ENCODE results near the gene PAGE2.
"Not testable (repeated sequence)": the region's sequence is repeated elsewhere in the genome, so short reads cannot be mapped to it uniquely, and the experiment has no call there.

The PAGE2 gene

GRCh38 chrX:55127692-55128091 lies 38.9 kb downstream of the PAGE2 start:
- no peak for DNase-seq

- no peak for DNase-seq
These were observed 40.5 kb downstream of the PAGE2 start for GRCh38 chrX:55129361-55129760.

DNA sequence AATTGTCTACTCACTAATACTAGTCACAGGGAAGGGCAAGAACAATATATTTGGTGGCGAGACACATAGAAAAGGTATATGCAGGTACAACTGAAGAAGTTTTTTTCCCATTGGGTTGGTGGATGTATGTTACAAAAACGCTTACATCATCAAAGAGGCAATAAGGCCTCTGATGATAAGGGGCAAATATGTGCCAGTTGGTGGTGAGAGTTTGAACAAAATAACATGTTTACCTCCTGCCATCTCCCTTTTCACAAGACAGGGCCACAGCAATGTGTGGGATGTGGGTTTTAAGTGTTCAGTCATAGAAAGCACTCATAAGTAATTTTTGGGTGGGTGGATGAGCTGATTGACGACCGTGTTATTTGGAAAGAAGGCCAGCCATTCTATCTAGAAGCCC lies 41.7 kb downstream of the PAGE2 start:
- DNase-seq, result no peak

- no peak for DNase-seq
These were observed 43.6 kb downstream of the PAGE2 start for GRCh38 chrX:55132416-55132815.

DNA sequence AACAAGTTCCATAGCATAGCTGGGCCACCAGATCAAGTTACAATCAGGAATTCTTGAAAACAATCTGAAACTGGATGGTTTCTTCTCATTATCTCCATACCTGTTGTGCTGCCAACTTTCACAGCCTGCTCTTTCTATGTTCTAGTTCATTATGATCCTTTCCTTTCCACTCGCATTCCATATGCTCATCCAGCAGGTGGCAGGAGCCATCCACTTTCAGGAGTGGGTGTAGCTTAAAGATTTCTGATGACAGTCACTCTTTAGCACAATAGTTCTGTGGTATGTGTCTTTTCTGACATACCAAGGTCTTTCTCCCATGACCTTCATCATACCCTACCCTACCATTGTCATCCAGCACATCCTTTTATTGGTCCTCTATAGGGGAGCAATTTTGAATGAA lies 46.4 kb downstream of the PAGE2 start:
- DNase-seq, result no peak

DNA sequence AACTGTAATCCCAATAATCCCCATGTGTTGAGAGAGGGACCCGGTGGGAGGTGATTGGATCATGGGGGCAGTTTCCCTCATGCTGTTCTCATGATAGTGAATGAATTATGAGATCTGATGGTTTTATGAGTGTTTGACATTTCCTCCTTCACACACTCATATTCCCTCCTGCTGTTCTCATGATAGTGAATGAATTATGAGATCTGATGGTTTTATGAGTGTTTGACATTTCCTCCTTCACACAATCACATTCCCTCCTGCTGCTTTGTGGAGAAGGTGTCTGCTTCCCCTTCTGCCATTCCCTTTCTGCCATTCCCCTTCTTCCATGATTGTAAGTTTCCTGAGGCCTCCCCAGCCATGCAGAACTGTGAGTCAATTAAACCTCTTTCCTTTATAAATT lies 52.0 kb downstream of the PAGE2 start:
- not testable (repeated sequence) for DNase-seq
